Hepatocyte (in vitro differentiated cells): ENCODE data around the gene S1PR3.

Source experiments
- CTCF ChIP-seq: fragments of 200-600 bp; sonication (generic); IDR thresholded peaks from 2 replicates; pipeline ENCODE4 v1.5.1; 2016; ENCODE audit warnings: antibody characterized with exemption, mild to moderate bottlenecking; ENCODE audit not compliant: poor library complexity
- EZH2 ChIP-seq: fragments of 200-600 bp; sonication (generic); IDR thresholded peaks from 2 replicates; pipeline ENCODE4 v1.6.1; 2016; ENCODE audit warnings: antibody characterized with exemption, mild to moderate bottlenecking, borderline replicate concordance

- TF ChIP-seq EZH2 (no peak), CTCF (no peak)
These were observed 34.3 kb downstream of the S1PR3 start for GRCh38 chr9:89025553-89025952.
